ENCODE measurements around the gene PEX7.

- no peak for TF ChIP-seq CTCF (IDR thresholded peaks at IDR 0.05 in 2 of 3, conservative IDR thresholded peaks at IDR 0.05 in 1 of 3; ENCODE audit: borderline replicate concordance in 1 of 3, insufficient read depth in 1 of 3, low read depth in 2 of 3, low read length in 2 of 3)
- no peak for TF ChIP-seq SIN3A (IDR thresholded peaks at IDR 0.05; ENCODE audit: low read depth)
- no peak for TF ChIP-seq POLR2A (IDR thresholded peaks at IDR 0.05; ENCODE audit: borderline replicate concordance, extremely low read depth, insufficient read depth, insufficient read length)
- no peak for TF ChIP-seq EZH2 (IDR thresholded peaks at IDR 0.05)
- TF ChIP-seq MAX (IDR thresholded peaks at IDR 0.05), result no peak
- TF ChIP-seq POLR2AphosphoS5 (IDR thresholded peaks at IDR 0.05; ENCODE audit: low read depth, low read length), result no peak
- TF ChIP-seq ATF3 (IDR thresholded peaks at IDR 0.05), result no peak
- TF ChIP-seq CEBPB (IDR thresholded peaks at IDR 0.05; ENCODE audit: low read depth), result no peak
- TF ChIP-seq CBX3 (IDR thresholded peaks at IDR 0.05; ENCODE audit: low read depth), result no peak
These were observed 34.7 kb upstream of the PEX7 start for GRCh38 chr6:136787726-136788068.

All from HCT116 (cell line).